K562 (cell line): ENCODE results near the gene TJP3. TPM values are rescaled to one million over a fixed set of nuclear protein-coding genes. Genes with fewer than 3 reads are reported as not detected.
A peak's percentile ranks its signal among the peaks of the same experiment; 100 is the strongest.

Experiments
- ATAC-seq: fragments of 200-7000 bp; cut with Tn5 transposase; 3 replicates; pipeline ENCODE4 v1.9.1; 2020; ENCODE audit warnings: moderate library complexity
- BruUV-seq: library from RNA; stranded (reverse); fragments of 400-500 nt; replicated peaks from 2 replicates; lab custom pipeline; 2021; lab: Mats Ljungman, UMichigan
- CTCF ChIA-PET: fragments of 300-600 bp; formaldehyde crosslinking; extraction: SDS; loops from one replicate; lab custom pipeline; 2021; ENCODE audit warnings: low intra/inter-chr PET ratio; lab: Yijun Ruan, JAX
- POLR2A ChIA-PET: fragments of 300-600, 350-650 bp; sonication (Branson Sonifier 250); formaldehyde crosslinking; extraction: SDS; loops from one replicate; lab custom pipeline; 2021; ENCODE audit warnings: antibody characterized with exemption, inconsistent platforms; lab: Yijun Ruan, JAX
- DNase-seq, 4 experiments: peaks; one replicate each; pipeline versions ENCODE4 v3.0.0 to v3.0.0-alpha.2; 2011 to 2018; ENCODE audit warnings: low spot score in 3 of 4, mixed read lengths in 3 of 4; ENCODE audit errors: extremely low read depth in 1 of 4
- FAIRE-seq: peaks from 2 replicates; lab custom pipeline; 2011; peaks lifted over from hg19 to GRCh38; lab: Jason Lieb, UNC
- H2AFZ ChIP-seq: 2 replicates; pipeline ENCODE4 v1.6.0; 2011; ENCODE audit warnings: low read depth, low read length, control low read depth, inconsistent platforms
- H3K27ac ChIP-seq: fragments of 200-600 bp; 3 replicates; pipeline ENCODE4 v1.8.0; 2011; ENCODE audit warnings: low read depth, mild to moderate bottlenecking, control low read depth, inconsistent platforms, low read length, moderate library complexity, mixed read lengths; ENCODE audit errors: extremely low read depth
- H3K27me3 ChIP-seq, 2 experiments: fragments of 300-600 bp in 1 of 2; 2 replicates in 1 of 2; 3 replicates in 1 of 2; pipeline versions ENCODE4 v1.6.0 to v1.8.0; 2011; ENCODE audit warnings: inconsistent platforms in 2 of 2, low read length in 2 of 2, mild to moderate bottlenecking in 1 of 2, mixed read lengths in 1 of 2, moderate library complexity in 1 of 2; ENCODE audit not compliant: control insufficient read depth in 2 of 2, insufficient read depth in 2 of 2
- H3K36me3 ChIP-seq: fragments of 300-600 bp; 3 replicates; pipeline ENCODE4 v1.8.0; 2011; ENCODE audit warnings: mild to moderate bottlenecking, low read length, inconsistent platforms; ENCODE audit not compliant: control insufficient read depth, insufficient read depth
- H3K4me1 ChIP-seq, 2 experiments: fragments of 200-600 bp in 1 of 2; replicated peaks in 1 of 2; 2 replicates in 1 of 2; 3 replicates in 1 of 2; pipeline versions ENCODE4 v1.5.1 to v1.8.0; 2011; ENCODE audit warnings: inconsistent platforms in 2 of 2, low read length in 2 of 2, mild to moderate bottlenecking in 1 of 2, mixed read lengths in 1 of 2, moderate library complexity in 1 of 2; ENCODE audit not compliant: control insufficient read depth in 2 of 2, insufficient read depth in 2 of 2
- H3K4me2 ChIP-seq: 2 replicates; pipeline ENCODE4 v1.6.1; 2011; ENCODE audit warnings: low read length, control low read depth, inconsistent platforms, mixed read lengths; ENCODE audit not compliant: insufficient read depth
- H3K4me3 ChIP-seq: fragments of 200-600 bp; sonication (generic), shearing (Covaris generic); 2 replicates; pipeline ENCODE4 v1.5.1; 2016; ENCODE audit warnings: control low read depth, inconsistent platforms
- H3K79me2 ChIP-seq: fragments of 200-600 bp; 3 replicates; pipeline ENCODE4 v1.8.0; 2011; ENCODE audit warnings: low read length, inconsistent platforms; ENCODE audit not compliant: control insufficient read depth, insufficient read depth
- H3K9ac ChIP-seq, 2 experiments: 2 replicates each; pipeline versions ENCODE4 v1.6.0 to v1.6.1; 2011; ENCODE audit warnings: low read depth in 2 of 2, low read length in 2 of 2, control low read depth in 1 of 2, inconsistent platforms in 1 of 2, mild to moderate bottlenecking in 1 of 2, mixed read lengths in 1 of 2; ENCODE audit not compliant: insufficient read depth in 1 of 2
- H3K9me1 ChIP-seq: one replicate; pipeline ENCODE4 v1.6.0; 2011; ENCODE audit warnings: inconsistent platforms, mild to moderate bottlenecking, low read length, moderate library complexity; ENCODE audit not compliant: control insufficient read depth, insufficient read depth
- H3K9me3 ChIP-seq: replicated peaks from 2 replicates; pipeline ENCODE4 v1.5.1; 2011; ENCODE audit warnings: low read depth, low read length, inconsistent platforms; ENCODE audit not compliant: control insufficient read depth, insufficient read depth
- H4K20me1 ChIP-seq: replicated peaks from 2 replicates; pipeline ENCODE4 v1.6.1; 2011; ENCODE audit warnings: low read length, inconsistent platforms, mixed read lengths; ENCODE audit not compliant: control insufficient read depth, insufficient read depth
- FIP1L1 ChIP-seq: fragments of 200-400 bp; formaldehyde crosslinking; IDR thresholded peaks from 2 replicates; pipeline ENCODE4 v1.6.1; 2018; ENCODE audit warnings: mild to moderate bottlenecking, low read depth, low read length; ENCODE audit not compliant: poor library complexity, severe bottlenecking
- RBBP5 ChIP-seq: fragments of 200-600 bp; sonication (generic); IDR thresholded peaks from 2 replicates; pipeline ENCODE4 v1.6.1; 2012; ENCODE audit warnings: borderline replicate concordance, mild to moderate bottlenecking, low read length, control low read depth, inconsistent platforms; ENCODE audit not compliant: insufficient read depth, poor library complexity, severe bottlenecking
- ZNF12 ChIP-seq: sonication (generic); formaldehyde crosslinking; IDR thresholded peaks from 2 replicates; pipeline ENCODE4 v1.4.0; 2020; ENCODE audit warnings: mild to moderate bottlenecking, missing genetic modification reagents
- ZNF707 ChIP-seq: fragments of 250-450 bp; sonication (Bioruptor Pico); conservative IDR thresholded peaks from 2 replicates; pipeline ENCODE4 v1.8.0; 2022; ENCODE audit warnings: inconsistent platforms, mild to moderate bottlenecking, moderate library complexity
- WGBS: fragments of 100-300 bp; shearing (Covaris generic); methylation state at CpG from one replicate; pipeline ENCODE4 v1.1.6; 2016; ENCODE audit warnings: low coverage, mixed read lengths; ENCODE audit not compliant: insufficient coverage; ENCODE audit errors: missing lambda C conversion rate; 5-methylcytosine and 5-hydroxymethylcytosine counted together
- in situ Hi-C: fragments of 300-500 bp; cut with MboI; formaldehyde crosslinking; loops from 4 replicates; pipeline ENCODE4 v1.15.0; 2018; ENCODE audit warnings: inconsistent platforms, mixed read lengths
- intact Hi-C: fragments of 100-400 bp; cut with micrococcal nuclease; formaldehyde crosslinking; loops from 2 replicates; pipeline ENCODE4 v1.14.2; 2022
- polyA plus RNA-seq, 8 experiments: library from polyadenylated mRNA; depleted of rRNA in 4 of 8; stranded (reverse) in 5 of 8; unstranded in 3 of 8; fragments of >200 nt; fragmentation: Nextera tagmentation in 2 of 8; fragmentation: Illumina TruSeq in 1 of 8; extraction: Ambion mirVana in 2 of 8; extraction: Trizol in 1 of 8; gene quantifications; 2 replicates each; pipeline versions ENCODE4 v1.2.1 to v1.2.3, GENCODE V29; 2011 to 2014; ENCODE audit warnings: inconsistent platforms in 1 of 8, missing spikeins in 1 of 8
- total RNA-seq, 7 experiments: library from RNA; depleted of rRNA in 6 of 7; stranded (reverse); fragments of >200 nt in 6 of 7; fragmentation: Illumina TruSeq in 2 of 7; extraction: Trizol in 2 of 7; gene quantifications; 2 replicates each; pipeline versions ENCODE4 v1.2.1 to v1.2.3, GENCODE V29; 2011 to 2021; ENCODE audit warnings: low replicate concordance in 1 of 7

The TJP3 gene
- total and polyA plus RNA-seq, 9 of the 15 experiments (the other 6 are each of a cell fraction or from before 2014, with no cell fraction given), result 0.11 to 2.4 (median 0.57) TPM; not detected in 1

GRCh38 chr19:3691726-3692125, 16.5 kb upstream of the TJP3 start:
- TF ChIP-seq RBBP5 (peak; percentile 14), FIP1L1 (peak; percentile 4), ZNF707 (CRISPR knock-in tag) (no peak), ZNF12 (CRISPR knock-in tag) (peak; percentile 99)
- peaks cover 13% of the 10 kb centered on the region; the same call in 1 of the 3 replicates for H3K36me3 ChIP-seq
- peaks cover 76% of the 10 kb centered on the region for H3K79me2 ChIP-seq
- H3K4me1 ChIP-seq, result peaks cover 0 to 67% of the 10 kb centered on the region in 2 experiments; a peak in 3 of 5 replicates
- intact Hi-C loops, result no loop called here
- no peak overlapping the region for H3K9ac ChIP-seq
- no TSS peak for BruUV-seq
- POLR2A ChIA-PET, result no interaction called here
- DNase-seq, result no peak
- H3K4me2 ChIP-seq, result no peak overlapping the region
- H3K27ac ChIP-seq, result no peak overlapping the region
- no peak overlapping the region for H2AFZ ChIP-seq
- no peaks in the 10 kb centered on the region for H3K9me3 ChIP-seq
- 89% methylated on average over 13 of the region's 18 CpGs for WGBS
- H4K20me1 ChIP-seq, result peaks cover 4% of the 10 kb centered on the region
- no peaks in the 10 kb centered on the region for H3K9me1 ChIP-seq
- H3K27me3 ChIP-seq, result no peaks in the 10 kb centered on the region
- in situ Hi-C loops, result no loop called here
- ATAC-seq, result no peak
- no peak for FAIRE-seq
- CTCF ChIA-PET, result interaction anchor here (0.6 kb wide), 1 partner anchor 130 kb away, joined by 3 read pairs; no protein-coding TSS in a partner anchor
- no peak overlapping the region for H3K4me3 ChIP-seq
